ENCODE results near the gene BLOC1S3.

- TF ChIP-seq POLR2A (IDR thresholded peaks at IDR 0.05; ENCODE audit: low read length) (no peak), RFX5 (IDR thresholded peaks at IDR 0.05) (no peak), HOXA7 (CRISPR knock-in tag; IDR thresholded peaks at IDR 0.05) (no peak), CTCF (IDR thresholded peaks at IDR 0.05) (no peak), PBX3 (IDR thresholded peaks at IDR 0.05) (no peak), CHD2 (IDR thresholded peaks at IDR 0.05; ENCODE audit: low read length, partially characterized antibody) (no peak), SMC3 (IDR thresholded peaks at IDR 0.05) (no peak), EHMT2 (IDR thresholded peaks at IDR 0.05; ENCODE audit: low read depth) (no peak), ZSCAN20 (CRISPR knock-in tag; IDR thresholded peaks at IDR 0.05) (no peak), CEBPB (IDR thresholded peaks at IDR 0.05) (no peak)
Observed at GRCh38 chr19:45182758-45183157, 4.2 kb downstream of the BLOC1S3 start.

All from A549 (cell line).